HPDE6-E6E7 (cell line): Measurements from ENCODE around the gene PRG2.
A peak's percentile ranks its signal among the peaks of the same experiment; 100 is the strongest.
"Not testable (repeated sequence)": the region's sequence is repeated elsewhere in the genome, so short reads cannot be mapped to it uniquely, and the experiment has no call there.

ENCODE experiments used
- DNase-seq: peaks from one replicate; pipeline ENCODE4 v3.0.0; 2011; ENCODE audit warnings: missing footprints; ENCODE audit errors: extremely low spot score

Gene PRG2

GRCh38 chr11:57419146-57419545 lies 28.7 kb upstream of the PRG2 start:
- no peak for DNase-seq

DNA sequence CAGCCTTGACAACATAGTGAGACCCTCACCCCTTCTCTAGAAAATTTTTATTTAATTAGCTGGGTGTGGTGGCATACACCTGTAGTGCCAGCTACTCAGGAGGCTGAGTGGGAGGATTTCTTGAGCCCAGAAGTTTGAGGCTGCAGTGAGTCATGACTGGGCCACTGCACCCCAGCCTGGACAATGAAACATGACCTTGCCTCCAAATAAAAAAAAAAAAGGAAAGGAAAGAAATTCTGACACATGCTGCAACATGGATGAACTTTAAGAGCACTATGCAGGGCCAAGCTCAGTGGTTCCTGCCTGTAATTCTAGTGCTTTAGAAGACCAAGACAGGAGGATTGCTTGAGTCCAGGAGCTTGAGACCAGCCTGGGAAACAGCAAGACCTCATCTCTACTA lies 27.7 kb upstream of the PRG2 start:
- DNase-seq = no peak

DNA sequence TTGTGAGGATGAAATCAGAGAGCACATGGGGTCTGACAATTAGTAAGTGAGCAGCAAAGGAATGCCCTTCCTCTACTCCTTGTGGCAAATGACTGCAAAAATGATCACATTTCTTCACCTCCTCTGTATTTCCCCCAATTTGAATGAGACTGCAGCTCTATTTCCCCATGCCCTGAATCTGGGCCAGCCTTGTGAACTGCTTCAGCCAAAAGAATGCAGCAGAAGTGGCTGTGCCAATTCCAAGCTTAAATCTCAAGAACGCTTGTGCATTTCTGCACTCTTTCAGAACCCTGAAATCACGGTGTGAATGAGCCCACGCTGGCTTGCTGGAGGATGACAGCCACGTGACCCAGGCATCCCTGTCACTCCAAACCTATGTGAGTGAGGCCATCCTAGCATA lies 26.6 kb upstream of the PRG2 start:
- DNase-seq = no peak

- no peak for DNase-seq
Measured at GRCh38 chr11:57416436-57416835, 26.0 kb upstream of the PRG2 start.

DNA sequence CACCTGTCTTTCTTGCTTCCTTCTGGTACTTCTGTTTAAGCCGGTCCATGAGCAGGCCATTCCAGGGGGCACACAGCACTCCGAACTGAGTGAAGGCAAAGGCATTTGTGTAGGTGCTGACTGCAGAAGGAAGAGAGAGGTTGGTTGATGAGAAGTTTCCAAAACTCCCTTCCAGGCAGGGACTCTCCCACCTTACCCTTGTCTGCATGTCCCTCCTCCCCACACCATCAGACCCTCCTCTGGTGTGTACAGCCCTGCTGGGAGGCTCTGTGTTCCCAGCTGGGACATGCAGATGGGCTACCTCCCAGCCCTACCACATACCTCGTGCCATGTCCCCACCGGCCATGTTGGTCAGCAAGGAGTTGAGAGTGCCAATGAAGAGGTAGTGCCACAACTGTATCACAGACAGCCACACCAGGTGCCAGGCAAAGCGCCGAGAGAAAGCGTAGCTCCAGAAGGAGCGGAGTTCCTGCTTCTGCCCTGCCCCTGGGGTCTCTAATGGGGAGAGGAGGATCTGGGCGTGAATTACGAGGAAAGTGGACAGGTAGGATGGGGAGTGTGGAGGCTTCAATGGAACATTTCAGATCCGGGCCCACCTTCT lies 24.3 kb upstream of the PRG2 start:
- no peak for DNase-seq

- DNase-seq = no peak
Measured at GRCh38 chr11:57413681-57414080, 23.2 kb upstream of the PRG2 start.

GRCh38 chr11:57410287-57410686 lies 19.8 kb upstream of the PRG2 start:
- DNase-seq = no peak

DNA sequence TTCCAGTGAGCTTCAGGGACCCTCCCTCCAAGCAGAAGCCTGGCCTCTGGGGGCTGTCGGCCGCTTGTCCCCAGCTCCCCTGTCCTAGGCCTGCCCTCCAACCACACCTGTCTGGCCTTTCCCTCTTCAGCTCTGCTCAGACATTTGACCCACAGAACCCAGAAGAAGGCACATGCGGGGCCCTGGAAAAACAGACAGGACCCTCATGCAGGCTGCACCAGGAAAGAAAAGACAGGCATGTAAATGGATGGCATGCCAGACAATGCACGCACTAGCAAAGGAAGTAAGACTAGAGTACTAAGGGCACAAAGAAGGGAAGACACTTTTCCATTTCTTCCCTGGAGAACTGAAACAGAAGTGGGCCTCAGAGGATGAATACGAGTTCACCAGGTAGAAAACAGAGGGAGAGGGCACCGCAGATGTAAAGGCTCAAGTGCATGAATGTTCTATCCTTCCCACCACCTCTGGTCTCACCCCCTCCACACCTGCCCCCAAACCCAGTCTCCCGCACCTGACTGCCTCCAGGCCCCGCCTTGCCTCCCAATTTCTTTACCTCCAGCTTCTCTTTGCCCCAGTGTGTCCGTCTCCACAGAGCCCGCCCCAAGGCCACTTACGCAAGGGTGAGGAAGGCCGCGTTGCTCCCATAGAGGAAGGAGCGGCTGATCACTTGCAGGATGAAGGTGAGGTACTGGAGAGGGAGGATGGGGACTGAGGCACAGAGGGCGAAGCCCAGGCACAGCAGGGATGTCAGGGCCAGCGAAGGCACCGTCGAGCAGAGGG lies 19.1 kb upstream of the PRG2 start:
- no peak for DNase-seq

- DNase-seq = no peak
Measured at GRCh38 chr11:57408771-57409170, 18.3 kb upstream of the PRG2 start.

GRCh38 chr11:57407941-57408475 lies 17.6 kb upstream of the PRG2 start:
- DNase-seq = no peak

GRCh38 chr11:57407010-57407920 lies 16.8 kb upstream of the PRG2 start:
- no peak for DNase-seq

- no peak for DNase-seq
Measured at GRCh38 chr11:57406337-57406904, 16.0 kb upstream of the PRG2 start.

GRCh38 chr11:57405271-57405860 lies 14.9 kb upstream of the PRG2 start:
- DNase-seq = no peak

DNA sequence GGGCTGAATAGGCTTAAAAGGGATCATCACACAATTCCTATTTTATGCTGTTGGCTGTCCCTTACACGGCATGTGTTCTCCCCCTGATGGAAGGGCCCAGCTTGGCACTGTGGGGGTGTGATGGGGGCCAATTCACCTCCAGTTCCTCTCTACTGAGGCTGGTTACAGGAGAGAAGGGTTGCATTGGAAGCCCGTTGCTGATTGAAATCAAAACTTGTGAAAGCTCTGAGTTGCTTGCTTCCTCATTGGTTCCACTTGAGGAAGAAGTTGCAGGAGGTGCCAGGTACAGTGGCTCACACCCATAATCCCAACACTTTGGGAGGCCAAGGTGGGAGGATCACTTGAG lies 13.3 kb upstream of the PRG2 start:
- DNase-seq = no peak

GRCh38 chr11:57403003-57403801 lies 12.8 kb upstream of the PRG2 start:
- DNase-seq = not testable (repeated sequence)

- no peak for DNase-seq
Measured at GRCh38 chr11:57402188-57403002, 11.9 kb upstream of the PRG2 start.

DNA sequence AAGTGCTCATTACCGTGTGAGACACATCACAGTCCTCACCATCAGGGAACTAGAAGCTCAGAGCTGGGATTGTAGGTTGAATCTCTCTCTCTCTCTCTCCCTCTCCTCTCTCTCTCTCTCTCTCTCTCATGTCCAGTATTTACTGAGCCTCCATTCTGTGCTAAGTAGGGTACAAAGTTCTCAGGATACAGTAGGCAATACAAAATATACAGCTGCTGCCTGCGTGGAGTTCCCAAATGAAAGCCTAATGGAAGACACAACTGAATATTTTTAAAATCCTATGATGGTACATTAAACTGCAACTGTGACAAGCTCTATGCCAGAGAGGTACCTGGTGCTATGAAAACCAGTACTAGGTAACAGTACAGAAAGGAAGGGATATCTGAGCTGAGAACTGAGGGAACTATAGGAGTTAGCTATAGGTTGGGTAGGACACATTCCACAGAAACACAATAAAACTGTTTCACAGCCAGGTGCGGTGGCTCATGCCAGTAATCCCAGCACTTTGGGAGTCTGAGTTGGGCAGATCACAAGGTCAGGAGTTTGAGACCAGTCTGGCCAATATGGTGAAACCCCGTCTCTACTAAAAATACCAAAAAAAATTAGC lies 9.6 kb upstream of the PRG2 start:
- DNase-seq = no peak

DNA sequence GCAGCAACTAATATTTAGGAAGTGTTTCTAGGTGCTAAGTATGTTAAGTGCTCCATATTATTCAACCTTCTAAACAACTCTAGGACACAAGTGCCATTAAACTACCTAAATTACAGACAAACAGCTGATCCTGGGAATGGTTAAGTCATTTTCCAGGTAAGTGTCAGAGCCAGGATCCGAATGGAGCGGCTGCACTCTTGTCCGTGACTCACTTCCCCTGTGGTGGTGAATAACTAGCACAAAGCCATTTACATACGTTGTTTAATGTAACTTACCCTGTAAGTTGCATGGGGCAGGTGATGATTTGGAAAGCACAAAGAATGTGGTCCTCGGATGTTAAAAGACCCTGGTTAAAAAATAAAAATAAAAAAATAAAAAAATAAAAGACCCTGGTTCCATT lies 8.8 kb upstream of the PRG2 start:
- DNase-seq = peak; percentile 49

DNA sequence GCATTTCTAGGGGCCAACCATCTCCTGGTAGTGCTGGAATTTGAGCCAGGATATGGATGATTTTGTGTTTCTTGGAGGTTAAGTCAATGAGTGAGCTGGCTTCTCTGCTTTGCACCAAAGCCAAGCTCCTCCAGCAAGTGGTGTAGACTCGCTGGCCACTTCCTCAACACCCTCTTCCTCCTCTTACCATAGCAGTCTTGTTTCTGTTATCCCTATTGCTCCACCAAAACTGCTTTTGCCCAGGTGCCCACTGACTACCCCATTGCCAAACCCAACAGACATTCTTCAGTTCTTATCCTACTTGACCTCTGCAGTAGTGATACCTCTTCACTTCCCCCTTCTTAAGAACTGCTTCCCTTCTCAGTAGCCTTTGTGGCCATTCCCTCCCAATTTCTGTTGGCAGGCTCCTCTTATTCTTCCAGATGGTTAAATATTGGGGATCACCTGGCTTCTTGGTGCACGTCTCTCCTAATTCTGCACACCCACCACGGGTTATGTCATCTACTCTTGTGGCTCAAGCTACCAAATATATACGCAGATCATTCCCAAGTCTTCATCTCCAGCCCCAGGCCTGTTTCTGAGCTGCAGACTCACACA lies 7.0 kb upstream of the PRG2 start:
- DNase-seq = no peak
